Measurements from ENCODE around the gene IGFBP2. TPM values are rescaled to one million over a fixed set of nuclear protein-coding genes. Genes with fewer than 3 reads are reported as not detected.

The IGFBP2 gene
- total RNA-seq, 1 donor from 2014 or later, result not detected

DNA sequence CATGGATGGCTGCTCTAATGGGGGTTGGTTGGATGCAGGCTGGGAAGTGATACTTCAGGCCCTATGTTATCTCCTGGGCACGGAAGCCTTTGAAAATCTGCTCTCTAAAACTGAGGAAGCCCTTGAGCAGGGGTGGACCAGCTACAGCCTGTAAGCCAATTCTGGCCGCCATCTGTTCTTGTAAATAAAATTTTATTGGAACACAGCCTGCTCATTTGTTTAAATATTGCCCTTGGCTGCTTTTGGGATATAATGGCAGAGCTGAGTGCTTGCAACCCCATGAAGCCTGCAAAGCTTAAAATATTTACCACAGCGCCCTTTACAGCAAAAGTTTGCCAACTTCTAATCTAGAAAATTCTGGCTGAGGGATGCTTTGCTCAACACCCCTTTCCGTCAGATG lies 11.9 kb upstream of the IGFBP2 start:
- no peak overlapping the region for H3K27ac Mint-ChIP-seq
- H3K4me3 Mint-ChIP-seq, result no peak overlapping the region
- TF ChIP-seq, protein P1, sequence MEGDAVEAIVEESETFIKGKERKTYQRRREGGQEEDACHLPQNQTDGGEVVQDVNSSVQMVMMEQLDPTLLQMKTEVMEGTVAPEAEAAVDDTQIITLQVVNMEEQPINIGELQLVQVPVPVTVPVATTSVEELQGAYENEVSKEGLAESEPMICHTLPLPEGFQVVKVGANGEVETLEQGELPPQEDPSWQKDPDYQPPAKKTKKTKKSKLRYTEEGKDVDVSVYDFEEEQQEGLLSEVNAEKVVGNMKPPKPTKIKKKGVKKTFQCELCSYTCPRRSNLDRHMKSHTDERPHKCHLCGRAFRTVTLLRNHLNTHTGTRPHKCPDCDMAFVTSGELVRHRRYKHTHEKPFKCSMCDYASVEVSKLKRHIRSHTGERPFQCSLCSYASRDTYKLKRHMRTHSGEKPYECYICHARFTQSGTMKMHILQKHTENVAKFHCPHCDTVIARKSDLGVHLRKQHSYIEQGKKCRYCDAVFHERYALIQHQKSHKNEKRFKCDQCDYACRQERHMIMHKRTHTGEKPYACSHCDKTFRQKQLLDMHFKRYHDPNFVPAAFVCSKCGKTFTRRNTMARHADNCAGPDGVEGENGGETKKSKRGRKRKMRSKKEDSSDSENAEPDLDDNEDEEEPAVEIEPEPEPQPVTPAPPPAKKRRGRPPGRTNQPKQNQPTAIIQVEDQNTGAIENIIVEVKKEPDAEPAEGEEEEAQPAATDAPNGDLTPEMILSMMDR (IDR thresholded peaks at IDR 0.05), result no peak
- CTCF ChIA-PET, result no interaction called here
- no peaks in the 10 kb centered on the region for H3K4me1 Mint-ChIP-seq
- POLR2A ChIA-PET, result no interaction called here
- peaks cover 8% of the 10 kb centered on the region for H3K9me3 Mint-ChIP-seq
- ATAC-seq (ENCODE audit: low read depth) (no peak), DNase-seq (no peak)
- peaks cover 4% of the 10 kb centered on the region for H3K27me3 Mint-ChIP-seq
- H3K36me3 Mint-ChIP-seq (ENCODE audit: low read depth), result no peaks in the 10 kb centered on the region
- intact Hi-C loops (cut with micrococcal nuclease), result no loop called here

DNA sequence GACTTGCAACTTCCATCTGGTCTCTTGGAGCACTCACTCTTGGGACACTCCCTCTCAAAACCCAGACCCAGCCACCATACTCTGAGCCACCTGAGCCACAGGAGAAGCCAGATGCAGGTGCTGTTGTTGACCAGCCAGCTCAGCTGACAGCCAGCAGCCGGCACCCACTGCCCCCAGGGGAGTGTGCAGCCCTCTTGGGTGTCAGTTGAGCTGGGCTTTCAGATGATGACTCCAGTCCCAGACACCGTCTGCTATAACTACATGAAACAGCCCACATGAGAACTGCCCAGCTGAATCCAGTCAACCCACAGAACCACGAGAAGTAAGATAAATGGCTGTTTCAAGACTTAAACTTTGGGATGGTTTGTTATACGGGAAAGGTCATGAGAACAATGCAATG lies 10.7 kb upstream of the IGFBP2 start:
- DNase-seq (no peak), ATAC-seq (ENCODE audit: low read depth) (no peak)
- H3K27ac Mint-ChIP-seq, result no peak overlapping the region
- H3K9me3 Mint-ChIP-seq, result peaks cover 8% of the 10 kb centered on the region
- intact Hi-C loops (cut with micrococcal nuclease), result no loop called here
- no peaks in the 10 kb centered on the region for H3K36me3 Mint-ChIP-seq (ENCODE audit: low read depth)
- no peak overlapping the region for H3K4me3 Mint-ChIP-seq
- TF ChIP-seq, protein P1 (IDR thresholded peaks at IDR 0.05), result no peak
- H3K4me1 Mint-ChIP-seq, result no peaks in the 10 kb centered on the region
- CTCF ChIA-PET, result no interaction called here
- H3K27me3 Mint-ChIP-seq, result peaks cover 4% of the 10 kb centered on the region
- POLR2A ChIA-PET, result no interaction called here

DNA sequence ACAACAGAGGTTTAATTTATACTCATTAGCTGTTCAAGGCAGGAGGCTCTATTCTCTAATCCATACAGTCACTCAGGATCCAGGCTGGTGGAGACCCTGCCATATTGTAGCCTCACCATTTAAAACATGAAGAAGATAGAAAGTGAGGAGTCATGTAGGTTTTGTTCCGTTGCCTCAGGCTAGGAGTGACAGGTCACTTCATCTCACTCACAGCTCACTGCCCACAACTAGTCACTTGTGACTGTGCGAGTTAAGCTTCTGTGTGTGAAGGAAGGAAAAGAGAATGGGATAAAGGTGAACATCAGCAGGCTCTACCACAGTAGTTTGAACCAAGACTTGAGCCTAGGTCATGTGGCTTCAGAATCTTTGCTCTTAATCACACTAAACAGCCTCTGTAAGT lies 9.0 kb upstream of the IGFBP2 start:
- CTCF ChIA-PET, result no interaction called here
- POLR2A ChIA-PET, result no interaction called here
- Mint-ChIP-seq H3K27me3 (no peaks in the 10 kb centered on the region), H3K4me1 (no peaks in the 10 kb centered on the region), H3K4me3 (no peak overlapping the region), H3K9me3 (peaks cover 8% of the 10 kb centered on the region), H3K27ac (no peak overlapping the region), H3K36me3 (ENCODE audit: low read depth) (no peaks in the 10 kb centered on the region)
- TF ChIP-seq, protein P1 (IDR thresholded peaks at IDR 0.05), result no peak
- ATAC-seq (ENCODE audit: low read depth) (no peak), DNase-seq (no peak)
- intact Hi-C loops (cut with micrococcal nuclease), result no loop called here

DNA sequence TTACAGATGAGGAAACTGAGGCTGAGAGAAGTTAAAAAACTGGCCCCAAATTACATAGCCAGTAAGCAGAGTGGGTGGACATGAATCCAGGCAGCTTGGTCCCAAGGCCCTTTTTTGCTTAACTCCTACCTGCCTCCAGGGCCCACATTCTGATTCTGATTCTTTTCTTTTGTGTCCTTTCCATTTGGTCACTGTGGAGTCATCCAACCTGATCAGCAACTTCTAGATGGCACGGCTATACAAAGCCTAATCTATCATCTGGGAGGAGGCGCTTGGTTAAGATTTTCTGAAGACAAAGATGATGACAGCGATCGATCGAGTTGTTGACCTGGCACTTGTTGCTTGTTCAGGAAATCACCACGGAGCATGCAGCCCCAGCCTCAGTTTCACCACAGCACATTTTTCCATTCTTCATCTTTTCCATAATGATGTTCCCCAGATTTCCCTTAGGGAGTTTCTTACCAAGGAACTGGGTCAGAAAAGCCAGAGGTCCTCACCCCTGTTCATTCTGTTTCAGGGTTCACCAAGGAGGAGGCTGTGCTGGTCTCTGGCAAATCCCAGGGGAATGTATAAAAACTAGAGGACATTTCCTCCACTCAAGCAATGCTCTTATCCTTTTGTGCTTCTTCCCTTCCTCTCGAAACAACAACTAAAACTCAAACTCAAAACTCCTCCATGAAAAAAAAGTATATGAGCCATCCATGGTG lies 6.9 kb upstream of the IGFBP2 start:
- no peak overlapping the region for H3K4me3 Mint-ChIP-seq
- POLR2A ChIA-PET, result no interaction called here
- peaks cover 7% of the 10 kb centered on the region for H3K27me3 Mint-ChIP-seq
- H3K27ac Mint-ChIP-seq, result no peak overlapping the region
- peaks cover 8% of the 10 kb centered on the region for H3K9me3 Mint-ChIP-seq
- TF ChIP-seq, protein P1 (IDR thresholded peaks at IDR 0.05), result no peak
- intact Hi-C loops (cut with micrococcal nuclease), result no loop called here
- CTCF ChIA-PET, result no interaction called here
- no peak for DNase-seq
- no peak for ATAC-seq (ENCODE audit: low read depth)
- H3K36me3 Mint-ChIP-seq (ENCODE audit: low read depth), result no peaks in the 10 kb centered on the region
- no peaks in the 10 kb centered on the region for H3K4me1 Mint-ChIP-seq

GRCh38 chr2:216626875-216627245 lies 6.4 kb upstream of the IGFBP2 start:
- H3K27me3 Mint-ChIP-seq, result peaks cover 9% of the 10 kb centered on the region
- no peaks in the 10 kb centered on the region for H3K36me3 Mint-ChIP-seq (ENCODE audit: low read depth)
- no peak overlapping the region for H3K27ac Mint-ChIP-seq
- no peaks in the 10 kb centered on the region for H3K4me1 Mint-ChIP-seq
- TF ChIP-seq, protein P1 (IDR thresholded peaks at IDR 0.05), result no peak
- DNase-seq (no peak), ATAC-seq (ENCODE audit: low read depth) (no peak)
- peaks cover 8% of the 10 kb centered on the region for H3K9me3 Mint-ChIP-seq
- no peak overlapping the region for H3K4me3 Mint-ChIP-seq
- intact Hi-C loops (cut with micrococcal nuclease), result no loop called here
- CTCF ChIA-PET, result no interaction called here
- POLR2A ChIA-PET, result no interaction called here

Measured in activated B cell treated with CpG ODN at 0.5 μM for 24 hours (primary cell).